Astrocyte (in vitro differentiated cells and primary cell): ENCODE results near the gene ANO8. TPM values are rescaled to one million over a fixed set of nuclear protein-coding genes. Genes with fewer than 3 reads are reported as not detected.
A peak's percentile ranks its signal among the peaks of the same experiment; 100 is the strongest.

Source experiments
- DNase-seq: peaks from one replicate; pipeline ENCODE4 v3.0.0-alpha.2; 2010; ENCODE audit warnings: low read depth
- FAIRE-seq: peaks from 2 replicates; lab custom pipeline; 2011; peaks lifted over from hg19 to GRCh38; lab: Jason Lieb, UNC
- H2AFZ ChIP-seq: 2 replicates; pipeline ENCODE4 v1.6.0; 2012; ENCODE audit warnings: low read depth, low read length, inconsistent platforms
- H3K27ac ChIP-seq: 2 replicates; pipeline ENCODE4 v1.5.1; 2011; ENCODE audit warnings: low read depth, low read length, inconsistent platforms
- H3K27me3 ChIP-seq: 2 replicates; pipeline ENCODE4 v1.6.0; 2011; ENCODE audit warnings: low read length, inconsistent platforms; ENCODE audit not compliant: insufficient read depth
- H3K36me3 ChIP-seq: 2 replicates; pipeline ENCODE4 v1.5.1; 2011; ENCODE audit warnings: low read length, inconsistent platforms; ENCODE audit not compliant: insufficient read depth
- H3K4me1 ChIP-seq: 2 replicates; pipeline ENCODE4 v1.5.1; 2011; ENCODE audit warnings: low read length, inconsistent platforms; ENCODE audit not compliant: insufficient read depth
- H3K4me2 ChIP-seq: 2 replicates; pipeline ENCODE4 v1.6.0; 2012; ENCODE audit warnings: low read length, inconsistent platforms
- H3K4me3 ChIP-seq: 2 replicates; pipeline ENCODE4 v1.5.1; 2011; ENCODE audit warnings: low read depth, mild to moderate bottlenecking, low read length, inconsistent platforms; ENCODE audit not compliant: insufficient read depth
- H3K79me2 ChIP-seq: 2 replicates; pipeline ENCODE4 v1.6.0; 2012; ENCODE audit warnings: mild to moderate bottlenecking, low read length, inconsistent platforms; ENCODE audit not compliant: insufficient read depth
- H3K9ac ChIP-seq: 2 replicates; pipeline ENCODE4 v1.6.0; 2012; ENCODE audit warnings: mild to moderate bottlenecking, low read length, inconsistent platforms
- H3K9me3 ChIP-seq: 2 replicates; pipeline ENCODE4 v1.5.1; 2012; ENCODE audit warnings: low read depth, mild to moderate bottlenecking, low read length, inconsistent platforms; ENCODE audit not compliant: insufficient read depth
- H4K20me1 ChIP-seq: 2 replicates; pipeline ENCODE4 v1.6.0; 2012; ENCODE audit warnings: low read length, inconsistent platforms; ENCODE audit not compliant: insufficient read depth
- H3K27ac Mint-ChIP-seq: one replicate; pipeline ENCODE4 v1.8.0; 2021; ENCODE audit warnings: mild to moderate bottlenecking, mixed read lengths; ENCODE audit not compliant: unreplicated experiment
- H3K27me3 Mint-ChIP-seq: one replicate; pipeline ENCODE4 v1.8.0; 2021; ENCODE audit warnings: low read depth, mixed read lengths; ENCODE audit not compliant: unreplicated experiment
- H3K36me3 Mint-ChIP-seq: one replicate; pipeline ENCODE4 v1.8.0; 2021; ENCODE audit warnings: low read depth, mixed read lengths; ENCODE audit not compliant: unreplicated experiment
- H3K4me1 Mint-ChIP-seq: one replicate; pipeline ENCODE4 v1.8.0; 2021; ENCODE audit warnings: low read depth, mixed read lengths; ENCODE audit not compliant: unreplicated experiment
- H3K4me3 Mint-ChIP-seq: one replicate; pipeline ENCODE4 v1.8.0; 2021; ENCODE audit warnings: mild to moderate bottlenecking, moderate library complexity, mixed read lengths; ENCODE audit not compliant: unreplicated experiment
- H3K9me3 Mint-ChIP-seq: one replicate; pipeline ENCODE4 v1.8.0; 2021; ENCODE audit warnings: mild to moderate bottlenecking, mixed read lengths; ENCODE audit not compliant: unreplicated experiment
- CTCF ChIP-seq: IDR thresholded peaks from 2 replicates; pipeline ENCODE4 v1.5.1; 2011; ENCODE audit warnings: low read depth, mild to moderate bottlenecking, inconsistent platforms, low read length, moderate library complexity; ENCODE audit not compliant: insufficient read depth
- EZH2 ChIP-seq: IDR thresholded peaks from 2 replicates; pipeline ENCODE4 v1.6.1; 2012; ENCODE audit warnings: mild to moderate bottlenecking, low read length, inconsistent platforms; ENCODE audit not compliant: insufficient read depth
- total RNA-seq: library from RNA; stranded (reverse); gene quantifications from 2 replicates; pipeline ENCODE4 v1.2.1, GENCODE V29; 2021

ANO8 gene
- total RNA-seq, 1 donor from 2014 or later = 8.1 TPM

- DNase-seq (no peak), FAIRE-seq (no peak)
- H3K4me1 Mint-ChIP-seq = peaks cover 22% of the 10 kb centered on the region
- TF ChIP-seq CTCF (no peak), EZH2 (no peak)
- Histone ChIP-seq H2AFZ (no peak overlapping the region), H3K4me3 (peak overlapping the region; percentile 76), H4K20me1 (peaks cover 43% of the 10 kb centered on the region), H3K9me3 (no peaks in the 10 kb centered on the region), H3K36me3 (no peaks in the 10 kb centered on the region), H3K27ac (peak overlapping the region; percentile 77), H3K4me2 (peak overlapping the region; percentile 91), H3K9ac (peak overlapping the region; percentile 95), H3K4me1 (peaks cover 28% of the 10 kb centered on the region), H3K27me3 (no peaks in the 10 kb centered on the region), H3K79me2 (peaks cover 58% of the 10 kb centered on the region)
- peaks cover 3% of the 10 kb centered on the region for H3K36me3 Mint-ChIP-seq
- no peaks in the 10 kb centered on the region for H3K27me3 Mint-ChIP-seq
- peak overlapping the region; percentile 85 for H3K27ac Mint-ChIP-seq
- peak overlapping the region; percentile 91 for H3K4me3 Mint-ChIP-seq
- H3K9me3 Mint-ChIP-seq = no peaks in the 10 kb centered on the region
These were observed 24.6 kb downstream of the ANO8 start for GRCh38 chr19:17309965-17310461.

- Mint-ChIP-seq H3K27ac (peak within 1 kb of the TSS; percentile 85), H3K4me3 (peak within 1 kb of the TSS; percentile 91), H3K4me1 (peaks cover 24% of the 10 kb centered on the region), H3K27me3 (no peaks in the 10 kb centered on the region), H3K36me3 (peaks cover 3% of the 10 kb centered on the region), H3K9me3 (no peaks in the 10 kb centered on the region)
- Histone ChIP-seq H3K36me3 (no peaks in the 10 kb centered on the region), H3K4me3 (peak within 1 kb of the TSS; percentile 76), H3K27me3 (no peaks in the 10 kb centered on the region), H2AFZ (peak within 1 kb of the TSS; percentile 78), H3K79me2 (peaks cover 58% of the 10 kb centered on the region), H4K20me1 (peaks cover 43% of the 10 kb centered on the region), H3K9ac (peak within 1 kb of the TSS; percentile 95), H3K4me2 (peak within 1 kb of the TSS; percentile 91), H3K27ac (peak within 1 kb of the TSS; percentile 77), H3K9me3 (no peaks in the 10 kb centered on the region), H3K4me1 (peaks cover 28% of the 10 kb centered on the region)
- FAIRE-seq = peak; percentile 39
- peak; percentile 100 for DNase-seq
- TF ChIP-seq EZH2 = no peak
- no peak for TF ChIP-seq CTCF
These were observed 25.3 kb downstream of the ANO8 start, which contains the start of gene DDA1 for GRCh38 chr19:17309198-17309964. Gene DDA1, plus strand, starts transcription at chr19:17309563. Its CDS starts 92 bp downstream, at chr19:17309655.
